K562 (cell line): Measurements from ENCODE around the gene CMIP. TPM values are rescaled to one million over a fixed set of nuclear protein-coding genes. Genes with fewer than 3 reads are reported as not detected.

Experiments used
- CHCHD3 ChIP-seq: fragments of 250-450 bp; sonication (Bioruptor Pico); IDR thresholded peaks from 2 replicates; pipeline ENCODE4 v2.1.2; 2022; ENCODE audit warnings: mild to moderate bottlenecking
- DDX20 ChIP-seq: fragments of 450-650 bp; IDR thresholded peaks from 2 replicates; pipeline ENCODE4 v1.6.1; 2016; ENCODE audit warnings: missing genetic modification characterization, low read depth, mild to moderate bottlenecking, missing compliant biosample characterization, moderate library complexity
- ETS2 ChIP-seq: IDR thresholded peaks from 2 replicates; pipeline ENCODE4 v1.6.1; 2016; ENCODE audit warnings: borderline replicate concordance, missing genetic modification characterization, mild to moderate bottlenecking, moderate library complexity, missing compliant biosample characterization; ENCODE audit not compliant: poor library complexity, severe bottlenecking
- FOXM1 ChIP-seq, 2 experiments: fragments of 450-650 bp in 1 of 2; sonication (generic) in 1 of 2; formaldehyde crosslinking in 1 of 2; IDR thresholded peaks; 2 replicates each; pipeline versions ENCODE4 v1.6.1 to v1.9.0; 2017 to 2022; ENCODE audit warnings: low read depth in 2 of 2, mild to moderate bottlenecking in 2 of 2, missing genetic modification reagents in 1 of 2, moderate library complexity in 1 of 2
- HDAC2 ChIP-seq: fragments of 450-650 bp; IDR thresholded peaks from 2 replicates; pipeline ENCODE4 v1.6.1; 2016; ENCODE audit warnings: mild to moderate bottlenecking
- HLTF ChIP-seq: fragments of 450-650 bp; IDR thresholded peaks from 2 replicates; pipeline ENCODE4 v1.6.1; 2016
- HNRNPUL1 ChIP-seq: fragments of 200-400 bp; formaldehyde crosslinking; IDR thresholded peaks from 2 replicates; pipeline ENCODE4 v1.6.1; 2017; ENCODE audit warnings: low read length
- MTA2 ChIP-seq: fragments of 450-650 bp; IDR thresholded peaks from 2 replicates; pipeline ENCODE4 v1.6.1; 2016; ENCODE audit warnings: low read depth
- NCOA6 ChIP-seq: fragments of 450-650 bp; IDR thresholded peaks from 2 replicates; pipeline ENCODE4 v1.6.1; 2017; ENCODE audit warnings: mild to moderate bottlenecking
- PHTF2 ChIP-seq: fragments of 250-450 bp; sonication (Bioruptor Pico); IDR thresholded peaks from 2 replicates; pipeline ENCODE4 v1.5.0; 2021; ENCODE audit warnings: mild to moderate bottlenecking
- RBBP5 ChIP-seq: fragments of 200-600 bp; sonication (generic); IDR thresholded peaks from 2 replicates; pipeline ENCODE4 v1.6.1; 2012; ENCODE audit warnings: borderline replicate concordance, mild to moderate bottlenecking, low read length, control low read depth, inconsistent platforms; ENCODE audit not compliant: insufficient read depth, poor library complexity, severe bottlenecking
- SETDB1 ChIP-seq: IDR thresholded peaks from one replicate; pipeline ENCODE4 v1.6.1; 2012; ENCODE audit warnings: low read length, control low read depth, inconsistent platforms
- TAL1 ChIP-seq: fragments of 450-650 bp; IDR thresholded peaks from 2 replicates; pipeline ENCODE4 v1.6.1; 2016; ENCODE audit warnings: mild to moderate bottlenecking
- YBX1 ChIP-seq: fragments of 450-650 bp; IDR thresholded peaks from 2 replicates; pipeline ENCODE4 v1.7.1; 2016; ENCODE audit warnings: mild to moderate bottlenecking
- ZNF263 ChIP-seq: sonication (generic); formaldehyde crosslinking; IDR thresholded peaks from 2 replicates; pipeline ENCODE4 v1.8.0; 2022; ENCODE audit warnings: mild to moderate bottlenecking, missing genetic modification reagents, borderline replicate concordance
- ZNF311 ChIP-seq: fragments of 250-450 bp; sonication (Bioruptor Pico); IDR thresholded peaks from 2 replicates; pipeline ENCODE4 v1.4.0; 2020; ENCODE audit warnings: mild to moderate bottlenecking, moderate library complexity
- polyA plus RNA-seq, 8 experiments: library from polyadenylated mRNA; depleted of rRNA in 4 of 8; stranded (reverse) in 5 of 8; unstranded in 3 of 8; fragments of >200 nt; fragmentation: Nextera tagmentation in 2 of 8; fragmentation: Illumina TruSeq in 1 of 8; extraction: Ambion mirVana in 2 of 8; extraction: Trizol in 1 of 8; gene quantifications; 2 replicates each; pipeline versions ENCODE4 v1.2.1 to v1.2.3, GENCODE V29; 2011 to 2014; ENCODE audit warnings: inconsistent platforms in 1 of 8, missing spikeins in 1 of 8
- total RNA-seq, 7 experiments: library from RNA; depleted of rRNA in 6 of 7; stranded (reverse); fragments of >200 nt in 6 of 7; fragmentation: Illumina TruSeq in 2 of 7; extraction: Trizol in 2 of 7; gene quantifications; 2 replicates each; pipeline versions ENCODE4 v1.2.1 to v1.2.3, GENCODE V29; 2011 to 2021; ENCODE audit warnings: low replicate concordance in 1 of 7
- TF ChIP-seq, protein P1 (sequence below): sonication (generic); formaldehyde crosslinking; IDR thresholded peaks from 2 replicates; pipeline ENCODE4 v1.8.0; 2022; ENCODE audit warnings: mild to moderate bottlenecking, missing genetic modification reagents, borderline replicate concordance
- TF ChIP-seq, protein P2 (sequence below), 2 experiments: fragments of 450-650 bp in 1 of 2; sonication (generic) in 1 of 2; formaldehyde crosslinking in 1 of 2; IDR thresholded peaks in 1 of 2; conservative IDR thresholded peaks in 1 of 2; 2 replicates each; pipeline versions ENCODE4 v1.6.1 to v1.8.1; 2016 to 2023; ENCODE audit warnings: mild to moderate bottlenecking in 2 of 2, moderate library complexity in 2 of 2, inconsistent platforms in 1 of 2, missing genetic modification reagents in 1 of 2
- TF ChIP-seq, protein P3 (sequence below): IDR thresholded peaks from 2 replicates; pipeline ENCODE4 v1.6.1; 2011; ENCODE audit not compliant: insufficient read length; ENCODE audit errors: extremely low read depth
- TF ChIP-seq, protein P4 (sequence below): sonication (generic); formaldehyde crosslinking; IDR thresholded peaks from 2 replicates; pipeline ENCODE4 v1.8.0; 2023; ENCODE audit warnings: missing genetic modification reagents, mild to moderate bottlenecking, borderline replicate concordance

The CMIP gene
- total and polyA plus RNA-seq, 9 of the 15 experiments (the other 6 are each of a cell fraction or from before 2014, with no cell fraction given): 0.94 to 82.5 (median 10.3) TPM

DNA sequence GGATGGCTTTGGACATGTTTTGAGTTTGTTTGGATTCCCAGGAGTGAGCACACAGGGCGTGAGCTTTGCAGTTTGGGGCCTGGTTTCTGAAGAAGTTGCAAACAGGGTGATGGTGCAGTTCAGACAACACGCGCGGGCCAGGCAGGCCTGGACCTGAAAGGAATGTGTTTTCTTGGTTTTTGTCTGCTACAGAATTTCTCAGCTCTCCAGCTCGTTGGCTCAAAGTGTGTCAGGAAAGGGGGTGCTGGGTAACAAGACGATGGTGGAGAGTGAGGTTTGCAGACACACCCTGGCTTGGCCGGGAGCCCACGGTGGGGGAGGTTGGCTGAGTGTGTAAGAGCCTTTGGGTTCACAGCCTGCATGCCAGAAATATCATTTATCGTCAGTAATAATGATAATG, 82.3 kb downstream of the CMIP start (continued):
- TF ChIP-seq, protein P1, sequence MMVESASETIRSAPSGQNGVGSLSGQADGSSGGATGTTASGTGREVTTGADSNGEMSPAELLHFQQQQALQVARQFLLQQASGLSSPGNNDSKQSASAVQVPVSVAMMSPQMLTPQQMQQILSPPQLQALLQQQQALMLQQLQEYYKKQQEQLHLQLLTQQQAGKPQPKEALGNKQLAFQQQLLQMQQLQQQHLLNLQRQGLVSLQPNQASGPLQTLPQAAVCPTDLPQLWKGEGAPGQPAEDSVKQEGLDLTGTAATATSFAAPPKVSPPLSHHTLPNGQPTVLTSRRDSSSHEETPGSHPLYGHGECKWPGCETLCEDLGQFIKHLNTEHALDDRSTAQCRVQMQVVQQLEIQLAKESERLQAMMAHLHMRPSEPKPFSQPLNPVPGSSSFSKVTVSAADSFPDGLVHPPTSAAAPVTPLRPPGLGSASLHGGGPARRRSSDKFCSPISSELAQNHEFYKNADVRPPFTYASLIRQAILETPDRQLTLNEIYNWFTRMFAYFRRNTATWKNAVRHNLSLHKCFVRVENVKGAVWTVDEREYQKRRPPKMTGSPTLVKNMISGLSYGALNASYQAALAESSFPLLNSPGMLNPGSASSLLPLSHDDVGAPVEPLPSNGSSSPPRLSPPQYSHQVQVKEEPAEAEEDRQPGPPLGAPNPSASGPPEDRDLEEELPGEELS: no peak
- TF ChIP-seq, protein P2, sequence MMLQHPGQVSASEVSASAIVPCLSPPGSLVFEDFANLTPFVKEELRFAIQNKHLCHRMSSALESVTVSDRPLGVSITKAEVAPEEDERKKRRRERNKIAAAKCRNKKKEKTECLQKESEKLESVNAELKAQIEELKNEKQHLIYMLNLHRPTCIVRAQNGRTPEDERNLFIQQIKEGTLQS (IDR thresholded peaks at IDR 0.05): no peak
- TF ChIP-seq, protein P2 (CRISPR knock-in tag; conservative IDR thresholded peaks at IDR 0.05): no peak
- TF ChIP-seq FOXM1 (IDR thresholded peaks at IDR 0.05; ENCODE audit: low read depth) (no peak), FOXM1 (CRISPR knock-in tag; IDR thresholded peaks at IDR 0.05; ENCODE audit: low read depth) (no peak), ETS2 (tag) (no peak), CHCHD3 (CRISPR knock-in tag) (no peak), YBX1 (no peak), NCOA6 (no peak), HDAC2 (0 out of 2 replicates have a peak, but pooled peaks have one; percentile 52), ZNF263 (no peak), PHTF2 (no peak), TAL1 (no peak), DDX20 (no peak; the same call in 1 of the 2 replicates), RBBP5 (peak; percentile 47), SETDB1 (no peak), MTA2 (no peak), HNRNPUL1 (no peak), ZNF311 (CRISPR knock-in tag) (no peak), HLTF (no peak)
- TF ChIP-seq, protein P3, sequence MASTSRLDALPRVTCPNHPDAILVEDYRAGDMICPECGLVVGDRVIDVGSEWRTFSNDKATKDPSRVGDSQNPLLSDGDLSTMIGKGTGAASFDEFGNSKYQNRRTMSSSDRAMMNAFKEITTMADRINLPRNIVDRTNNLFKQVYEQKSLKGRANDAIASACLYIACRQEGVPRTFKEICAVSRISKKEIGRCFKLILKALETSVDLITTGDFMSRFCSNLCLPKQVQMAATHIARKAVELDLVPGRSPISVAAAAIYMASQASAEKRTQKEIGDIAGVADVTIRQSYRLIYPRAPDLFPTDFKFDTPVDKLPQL: no peak
- TF ChIP-seq, protein P4, sequence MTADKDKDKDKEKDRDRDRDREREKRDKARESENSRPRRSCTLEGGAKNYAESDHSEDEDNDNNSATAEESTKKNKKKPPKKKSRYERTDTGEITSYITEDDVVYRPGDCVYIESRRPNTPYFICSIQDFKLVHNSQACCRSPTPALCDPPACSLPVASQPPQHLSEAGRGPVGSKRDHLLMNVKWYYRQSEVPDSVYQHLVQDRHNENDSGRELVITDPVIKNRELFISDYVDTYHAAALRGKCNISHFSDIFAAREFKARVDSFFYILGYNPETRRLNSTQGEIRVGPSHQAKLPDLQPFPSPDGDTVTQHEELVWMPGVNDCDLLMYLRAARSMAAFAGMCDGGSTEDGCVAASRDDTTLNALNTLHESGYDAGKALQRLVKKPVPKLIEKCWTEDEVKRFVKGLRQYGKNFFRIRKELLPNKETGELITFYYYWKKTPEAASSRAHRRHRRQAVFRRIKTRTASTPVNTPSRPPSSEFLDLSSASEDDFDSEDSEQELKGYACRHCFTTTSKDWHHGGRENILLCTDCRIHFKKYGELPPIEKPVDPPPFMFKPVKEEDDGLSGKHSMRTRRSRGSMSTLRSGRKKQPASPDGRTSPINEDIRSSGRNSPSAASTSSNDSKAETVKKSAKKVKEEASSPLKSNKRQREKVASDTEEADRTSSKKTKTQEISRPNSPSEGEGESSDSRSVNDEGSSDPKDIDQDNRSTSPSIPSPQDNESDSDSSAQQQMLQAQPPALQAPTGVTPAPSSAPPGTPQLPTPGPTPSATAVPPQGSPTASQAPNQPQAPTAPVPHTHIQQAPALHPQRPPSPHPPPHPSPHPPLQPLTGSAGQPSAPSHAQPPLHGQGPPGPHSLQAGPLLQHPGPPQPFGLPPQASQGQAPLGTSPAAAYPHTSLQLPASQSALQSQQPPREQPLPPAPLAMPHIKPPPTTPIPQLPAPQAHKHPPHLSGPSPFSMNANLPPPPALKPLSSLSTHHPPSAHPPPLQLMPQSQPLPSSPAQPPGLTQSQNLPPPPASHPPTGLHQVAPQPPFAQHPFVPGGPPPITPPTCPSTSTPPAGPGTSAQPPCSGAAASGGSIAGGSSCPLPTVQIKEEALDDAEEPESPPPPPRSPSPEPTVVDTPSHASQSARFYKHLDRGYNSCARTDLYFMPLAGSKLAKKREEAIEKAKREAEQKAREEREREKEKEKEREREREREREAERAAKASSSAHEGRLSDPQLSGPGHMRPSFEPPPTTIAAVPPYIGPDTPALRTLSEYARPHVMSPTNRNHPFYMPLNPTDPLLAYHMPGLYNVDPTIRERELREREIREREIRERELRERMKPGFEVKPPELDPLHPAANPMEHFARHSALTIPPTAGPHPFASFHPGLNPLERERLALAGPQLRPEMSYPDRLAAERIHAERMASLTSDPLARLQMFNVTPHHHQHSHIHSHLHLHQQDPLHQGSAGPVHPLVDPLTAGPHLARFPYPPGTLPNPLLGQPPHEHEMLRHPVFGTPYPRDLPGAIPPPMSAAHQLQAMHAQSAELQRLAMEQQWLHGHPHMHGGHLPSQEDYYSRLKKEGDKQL: no peak
